GM12873 (cell line): ENCODE results near the gene TMEM156.

Source experiments
- TF ChIP-seq, protein P1 (sequence below): IDR thresholded peaks from 2 replicates; pipeline ENCODE4 v1.5.1; 2012; ENCODE audit warnings: low read depth, mild to moderate bottlenecking, moderate library complexity, low read length, control low read depth; ENCODE audit not compliant: insufficient read depth; ENCODE audit errors: missing control alignments

Gene TMEM156

DNA sequence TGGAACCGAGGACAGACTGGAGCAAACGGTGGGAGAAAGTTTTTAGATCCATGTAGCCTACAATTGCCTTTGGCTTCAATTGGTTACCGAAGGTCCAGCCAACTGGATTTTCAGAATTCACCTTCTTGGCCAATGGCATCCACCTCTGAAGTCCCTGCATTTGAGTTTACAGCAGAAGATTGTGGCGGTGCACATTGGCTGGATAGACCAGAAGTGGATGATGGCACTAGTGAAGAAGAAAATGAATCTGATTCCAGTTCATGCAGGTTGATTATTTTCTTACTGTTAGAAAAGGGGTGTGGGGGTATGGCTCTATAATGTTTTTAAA, 30.5 kb upstream of the TMEM156 start:
- TF ChIP-seq, protein P1, sequence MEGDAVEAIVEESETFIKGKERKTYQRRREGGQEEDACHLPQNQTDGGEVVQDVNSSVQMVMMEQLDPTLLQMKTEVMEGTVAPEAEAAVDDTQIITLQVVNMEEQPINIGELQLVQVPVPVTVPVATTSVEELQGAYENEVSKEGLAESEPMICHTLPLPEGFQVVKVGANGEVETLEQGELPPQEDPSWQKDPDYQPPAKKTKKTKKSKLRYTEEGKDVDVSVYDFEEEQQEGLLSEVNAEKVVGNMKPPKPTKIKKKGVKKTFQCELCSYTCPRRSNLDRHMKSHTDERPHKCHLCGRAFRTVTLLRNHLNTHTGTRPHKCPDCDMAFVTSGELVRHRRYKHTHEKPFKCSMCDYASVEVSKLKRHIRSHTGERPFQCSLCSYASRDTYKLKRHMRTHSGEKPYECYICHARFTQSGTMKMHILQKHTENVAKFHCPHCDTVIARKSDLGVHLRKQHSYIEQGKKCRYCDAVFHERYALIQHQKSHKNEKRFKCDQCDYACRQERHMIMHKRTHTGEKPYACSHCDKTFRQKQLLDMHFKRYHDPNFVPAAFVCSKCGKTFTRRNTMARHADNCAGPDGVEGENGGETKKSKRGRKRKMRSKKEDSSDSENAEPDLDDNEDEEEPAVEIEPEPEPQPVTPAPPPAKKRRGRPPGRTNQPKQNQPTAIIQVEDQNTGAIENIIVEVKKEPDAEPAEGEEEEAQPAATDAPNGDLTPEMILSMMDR = no peak

DNA sequence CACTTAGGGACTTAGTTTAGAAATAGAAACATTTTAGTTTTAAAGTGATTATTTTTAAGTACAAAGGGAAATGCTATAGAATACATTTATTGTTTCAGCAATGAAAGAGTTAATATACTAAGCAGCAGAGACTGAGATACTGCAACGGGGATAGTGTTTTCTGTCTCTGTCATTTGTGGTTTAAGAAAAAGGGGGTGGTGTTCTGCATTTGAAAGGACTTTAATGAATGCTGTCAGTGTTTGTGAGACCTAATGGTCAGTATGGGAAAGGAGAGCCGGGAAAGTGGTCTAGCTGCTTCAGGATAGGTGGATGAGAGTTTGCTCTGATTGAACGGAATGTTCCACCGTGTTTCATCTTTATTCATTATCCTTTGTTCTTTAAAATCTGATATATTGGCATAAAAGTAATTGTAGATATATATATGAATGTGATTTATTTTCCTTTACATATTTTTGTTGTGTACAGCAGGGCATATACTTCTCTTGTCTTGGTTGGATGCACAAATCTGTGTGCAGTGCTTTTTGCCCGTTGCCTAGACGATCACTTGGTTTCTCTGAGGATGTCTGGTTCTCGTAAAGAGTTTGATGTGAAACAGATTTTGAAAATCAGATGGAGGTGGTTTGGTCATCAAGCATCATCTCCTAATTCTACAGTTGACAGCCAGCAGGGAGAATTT, 30.0 kb upstream of the TMEM156 start, which contains the start of gene KLHL5:
Gene KLHL5, plus strand, starts transcription at position 139 of the 676 bp plus-strand sequence. Its CDS starts 421 bp downstream, at position 560.
- TF ChIP-seq, protein P1 = no peak

DNA sequence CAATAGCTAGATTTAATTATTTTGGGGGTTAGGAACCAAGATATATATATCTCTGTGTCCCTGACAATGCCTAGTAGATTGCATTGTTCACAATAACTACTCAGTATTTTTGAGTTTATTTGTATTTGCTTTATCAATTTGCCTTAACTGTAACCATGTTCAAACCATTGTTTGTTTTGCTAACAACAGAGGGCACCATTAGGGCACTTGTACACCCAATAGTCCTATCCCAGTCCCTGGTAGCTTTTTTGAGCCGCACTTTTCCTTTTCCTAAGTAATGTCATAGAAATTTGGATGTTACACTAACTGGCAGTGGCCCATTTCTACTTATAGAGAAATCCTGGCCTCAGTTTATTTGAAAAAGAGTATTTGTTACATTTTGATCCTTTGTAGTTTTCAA, 29.2 kb upstream of the TMEM156 start:
- TF ChIP-seq, protein P1 = no peak

DNA sequence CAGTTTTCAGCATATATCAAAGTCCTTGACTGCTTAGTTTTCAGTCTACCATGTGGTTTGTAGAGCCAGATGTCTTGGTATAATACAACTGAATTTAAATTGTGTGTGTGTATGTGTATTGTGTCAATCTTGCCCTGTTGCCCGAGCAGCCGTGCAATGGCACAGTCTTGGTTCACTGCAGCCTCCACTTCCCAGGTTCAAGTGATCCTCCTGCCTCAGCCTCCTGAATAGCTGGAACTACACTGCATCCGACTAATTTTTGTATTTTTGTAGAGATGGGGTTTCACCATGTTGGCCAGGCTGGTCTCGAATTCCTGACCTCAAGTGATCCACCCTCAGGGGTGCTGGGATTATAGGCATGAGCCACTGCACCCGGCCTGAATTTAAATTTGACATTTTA, 23.8 kb upstream of the TMEM156 start:
- TF ChIP-seq, protein P1 = no peak

DNA sequence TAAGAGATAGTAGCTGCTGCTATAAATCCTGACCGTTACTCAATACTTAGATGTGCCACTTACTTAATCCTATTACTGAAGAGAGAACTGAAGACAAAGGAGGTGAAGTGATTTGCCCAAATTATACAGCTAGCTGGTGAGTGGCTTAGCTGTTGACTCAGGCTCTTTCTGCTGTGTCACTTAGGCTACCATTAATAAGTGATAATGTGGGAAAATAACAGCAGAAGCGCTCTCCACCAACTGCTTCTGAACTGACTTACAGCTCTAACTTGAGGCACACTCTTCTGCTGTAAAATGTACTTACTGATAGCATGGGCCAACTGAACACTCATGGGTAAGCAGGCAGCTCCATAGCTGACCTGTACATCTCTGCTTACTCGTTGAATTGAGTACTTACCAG, 22.3 kb upstream of the TMEM156 start:
- TF ChIP-seq, protein P1 = no peak

DNA sequence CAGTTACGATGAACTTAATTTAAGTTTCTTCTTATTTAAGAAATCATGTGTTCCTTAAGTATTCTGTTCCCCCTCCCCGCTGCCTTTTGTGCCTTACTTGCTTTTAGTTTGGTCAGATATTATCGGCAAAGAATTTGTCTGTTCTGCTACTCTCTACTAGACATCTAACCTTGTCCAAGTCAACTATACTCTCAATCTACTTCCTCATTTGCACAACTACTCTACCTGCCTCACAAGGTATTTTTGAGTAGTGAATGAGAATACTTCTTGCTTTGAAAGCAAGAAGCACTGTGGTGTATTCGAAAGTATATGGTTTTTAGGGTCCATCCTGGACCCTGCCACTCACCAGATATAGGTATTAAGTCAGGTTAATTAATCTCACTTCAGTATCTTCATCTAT, 21.8 kb upstream of the TMEM156 start:
- TF ChIP-seq, protein P1 = no peak

DNA sequence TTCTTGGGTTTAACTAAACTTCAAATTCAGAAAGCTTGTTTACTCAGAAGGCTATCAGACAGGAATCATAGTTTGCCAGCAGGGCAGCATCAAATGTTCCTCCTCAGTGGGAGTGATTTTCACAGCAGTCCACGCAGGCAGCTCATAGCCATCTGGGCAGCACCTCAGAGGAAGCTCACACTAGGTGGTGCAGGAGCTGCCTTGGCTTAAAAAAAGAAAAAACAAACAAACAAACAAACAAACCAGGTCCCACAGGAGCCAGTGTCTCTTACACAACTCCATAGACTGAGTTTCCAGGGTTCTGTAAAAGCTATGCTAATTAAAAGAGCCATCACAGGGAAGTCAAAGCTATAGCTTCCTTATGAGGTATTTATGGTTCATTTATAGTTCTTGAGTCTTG, 19.3 kb upstream of the TMEM156 start:
- TF ChIP-seq, protein P1 = no peak
